GM19452 (cell line): Measurements from ENCODE around the gene LDLRAD3.

Experiments
- ATAC-seq: cut with Tn5 transposase; IDR thresholded peaks from one replicate; pipeline ENCODE4 v1.9.1; 2021; ENCODE audit not compliant: unreplicated experiment

The LDLRAD3 gene

DNA sequence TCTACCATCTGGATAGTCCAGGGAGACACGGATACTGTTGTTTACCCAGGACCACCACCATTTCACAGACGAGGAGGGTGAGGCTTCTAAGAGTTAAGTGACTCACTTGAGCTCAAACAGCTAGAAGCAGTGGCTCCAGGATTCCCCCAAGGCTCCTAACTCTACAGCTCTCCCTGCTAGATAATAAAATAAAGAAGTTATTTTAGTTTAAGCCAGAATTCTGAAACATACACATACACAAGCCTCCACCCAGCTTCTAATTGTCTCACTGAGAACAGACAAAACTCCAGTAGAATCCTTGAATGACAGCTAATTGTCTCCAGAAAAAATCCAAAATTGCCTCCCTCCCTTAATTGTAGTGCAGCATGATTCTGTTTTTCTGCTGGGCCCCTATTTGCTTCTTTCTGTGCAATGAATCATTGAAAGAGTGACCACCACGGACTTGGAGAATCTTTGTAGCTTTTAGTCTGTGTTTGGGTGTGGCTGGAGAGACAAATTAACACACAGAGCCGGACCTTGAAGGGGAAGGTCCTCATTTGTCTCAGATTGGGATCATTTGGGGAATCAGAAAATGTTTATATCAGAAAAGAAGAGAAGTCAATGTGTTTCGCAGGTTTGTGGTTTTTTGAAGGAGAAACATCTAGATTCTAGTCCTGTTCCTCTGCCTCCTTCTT, 280.5 kb downstream of the LDLRAD3 start:
- ATAC-seq = no peak

GRCh38 chr11:36227044-36227443, 283.2 kb downstream of the LDLRAD3 start:
- no peak for ATAC-seq

DNA sequence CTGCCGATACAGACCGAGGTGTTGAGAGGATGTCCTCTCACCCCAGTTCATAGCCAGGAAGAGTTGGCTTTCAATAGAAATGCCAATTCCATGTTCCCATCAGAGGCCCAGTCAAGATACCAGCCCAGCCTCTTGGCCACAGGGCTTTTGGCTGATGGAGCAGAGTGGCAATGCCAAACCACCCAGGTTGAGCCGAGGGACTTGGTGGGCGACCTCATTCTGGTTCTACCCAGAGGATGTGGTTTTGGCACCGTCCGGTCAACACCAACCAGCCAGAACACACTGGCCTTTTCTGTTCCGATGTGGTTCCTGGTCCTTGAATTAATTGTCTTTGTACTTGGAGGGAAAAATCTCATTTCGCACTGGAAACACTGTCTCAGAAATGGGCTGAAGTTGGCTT, 284.8 kb downstream of the LDLRAD3 start:
- ATAC-seq = no peak

DNA sequence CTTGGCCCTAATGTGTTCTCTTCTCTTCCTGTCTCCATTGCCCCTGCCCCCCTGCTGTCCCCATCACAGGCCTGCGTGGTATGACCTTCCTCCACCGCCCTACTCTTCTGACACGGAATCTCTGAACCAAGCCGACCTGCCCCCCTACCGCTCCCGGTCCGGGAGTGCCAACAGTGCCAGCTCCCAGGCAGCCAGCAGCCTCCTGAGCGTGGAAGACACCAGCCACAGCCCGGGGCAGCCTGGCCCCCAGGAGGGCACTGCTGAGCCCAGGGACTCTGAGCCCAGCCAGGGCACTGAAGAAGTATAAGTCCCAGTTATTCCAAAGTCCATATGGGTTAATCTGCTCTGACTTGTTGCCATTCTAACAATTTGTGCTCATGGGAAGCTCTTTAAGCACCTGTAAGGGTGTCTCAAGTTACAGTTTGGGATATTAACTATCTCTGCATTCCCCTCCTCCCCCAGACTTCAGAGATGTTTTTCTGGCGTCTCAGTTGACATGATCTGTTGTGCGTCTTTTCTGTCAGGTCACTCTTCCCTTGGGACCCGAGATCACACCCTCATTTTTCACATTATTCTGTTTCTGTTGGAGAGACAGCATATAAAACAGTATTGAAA, 285.3 kb downstream of the LDLRAD3 start:
- ATAC-seq = no peak

DNA sequence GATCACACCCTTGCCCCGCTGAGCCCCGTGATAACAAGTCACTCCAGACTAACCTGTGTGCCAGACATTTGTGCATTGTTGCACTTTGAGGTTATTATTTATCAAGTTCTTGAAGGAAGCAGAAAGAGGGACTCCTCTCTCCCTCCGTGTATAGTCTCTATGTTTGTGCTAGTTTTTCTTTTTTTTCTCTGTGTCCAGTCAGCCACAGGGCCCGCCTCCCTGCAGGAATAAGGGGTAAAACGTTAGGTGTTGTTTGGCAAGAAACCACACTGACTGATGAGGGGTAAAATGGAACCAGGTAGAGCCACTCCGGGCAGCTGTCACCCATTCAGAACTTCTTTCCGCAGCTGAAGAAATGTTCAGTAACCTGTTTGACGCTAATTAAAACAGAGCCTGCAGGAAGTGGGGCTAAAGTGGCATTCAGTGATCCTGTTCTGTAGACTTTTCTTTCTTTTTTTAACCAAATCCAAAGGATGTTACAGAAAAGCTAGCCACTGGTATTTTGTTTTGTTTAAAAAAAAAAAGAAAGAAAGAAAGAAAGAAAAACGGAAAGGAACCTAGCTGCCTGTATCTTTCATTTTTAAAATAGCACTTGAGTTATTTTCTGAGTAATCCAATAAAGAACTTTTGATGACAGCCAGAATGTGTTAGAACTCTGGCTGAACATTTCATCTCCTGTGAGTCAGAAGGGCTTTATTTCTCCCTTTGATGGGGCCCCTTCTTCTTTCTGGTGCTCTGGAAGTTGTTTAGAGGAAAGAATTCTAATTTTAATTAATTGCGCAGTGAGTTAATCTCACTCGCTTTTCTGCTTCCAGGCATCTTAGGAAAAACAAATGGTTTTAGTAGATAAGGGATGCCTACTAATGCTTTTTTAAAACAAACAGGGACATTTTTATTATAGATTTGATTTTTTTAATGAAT, 287.2 kb downstream of the LDLRAD3 start:
- no peak for ATAC-seq

DNA sequence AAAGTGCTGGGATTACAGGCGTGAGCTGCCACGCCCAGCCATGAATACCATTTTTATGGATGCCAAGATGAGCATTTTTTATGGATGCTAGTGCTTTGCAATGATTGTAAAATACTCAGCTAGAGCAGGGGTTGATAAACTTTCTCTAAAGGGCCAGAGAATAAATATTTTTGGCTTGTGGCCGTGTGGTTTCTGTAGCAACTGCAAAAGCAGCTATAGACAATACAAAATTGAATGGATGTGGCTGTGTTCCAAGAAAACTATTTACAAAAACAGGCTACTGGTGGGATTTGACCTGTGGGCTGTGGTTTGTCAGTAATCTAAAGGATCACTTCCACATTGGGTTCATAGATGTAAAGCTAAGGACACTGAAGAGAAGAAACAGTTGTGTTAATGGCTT, 289.3 kb downstream of the LDLRAD3 start:
- no peak for ATAC-seq

DNA sequence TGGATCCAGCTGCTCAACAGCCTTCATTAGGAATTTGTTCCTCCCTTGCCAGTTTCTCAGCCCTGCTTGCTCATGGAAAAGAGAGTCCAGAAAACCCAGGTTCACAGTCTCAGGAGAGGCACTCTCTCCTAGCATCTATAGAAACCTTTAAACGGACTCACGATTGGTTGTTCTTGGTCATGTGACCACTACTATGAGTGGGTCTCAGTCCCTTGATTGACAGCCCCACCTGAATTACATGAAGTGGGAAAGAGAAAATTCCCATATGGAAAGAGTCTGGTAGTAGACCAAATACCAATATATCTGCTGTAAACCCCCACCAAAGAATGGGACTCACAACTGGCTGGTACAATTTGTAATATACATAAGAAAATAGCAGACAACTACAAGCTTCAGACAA, 291.0 kb downstream of the LDLRAD3 start:
- ATAC-seq = no peak

DNA sequence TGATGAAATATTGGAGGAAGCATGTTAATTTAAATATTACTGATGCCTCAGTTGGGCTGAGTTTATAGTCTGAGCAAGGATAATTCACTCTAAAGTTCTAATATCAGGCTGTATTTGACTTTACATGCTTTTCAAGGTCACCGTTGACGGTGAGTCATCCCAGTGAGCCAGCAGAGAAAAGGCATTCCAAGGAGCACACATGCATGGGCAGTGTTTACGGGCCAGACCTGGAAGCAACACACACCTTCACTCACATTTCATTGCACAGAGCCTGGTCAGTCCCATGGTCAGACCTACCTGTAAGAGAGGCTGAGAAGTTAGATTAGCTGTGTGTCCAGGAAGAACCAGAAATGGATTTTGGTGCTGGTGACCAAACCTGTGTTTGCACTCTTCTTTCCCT, 291.9 kb downstream of the LDLRAD3 start:
- ATAC-seq = no peak

DNA sequence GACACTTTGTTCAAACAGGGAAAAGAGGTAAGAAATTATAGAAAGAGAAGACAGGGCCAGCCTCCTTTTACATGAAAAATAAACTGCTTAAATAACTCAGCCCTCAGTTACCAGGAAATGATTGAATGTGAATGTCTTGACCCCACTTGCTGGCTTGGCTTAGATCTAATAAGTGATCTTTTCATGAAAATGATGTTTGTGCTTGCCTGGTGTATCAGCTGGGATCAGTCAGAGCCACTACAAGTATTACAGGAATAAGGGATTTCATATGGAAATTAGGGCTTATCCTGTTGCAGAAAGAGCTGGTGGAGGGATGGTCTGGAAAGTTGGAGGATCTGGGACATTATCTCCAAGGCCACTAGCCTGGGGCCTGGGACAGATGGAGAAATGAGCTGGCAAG, 293.5 kb downstream of the LDLRAD3 start:
- ATAC-seq = no peak

- ATAC-seq = no peak
These were observed 294.3 kb downstream of the LDLRAD3 start for GRCh38 chr11:36238036-36238631.

DNA sequence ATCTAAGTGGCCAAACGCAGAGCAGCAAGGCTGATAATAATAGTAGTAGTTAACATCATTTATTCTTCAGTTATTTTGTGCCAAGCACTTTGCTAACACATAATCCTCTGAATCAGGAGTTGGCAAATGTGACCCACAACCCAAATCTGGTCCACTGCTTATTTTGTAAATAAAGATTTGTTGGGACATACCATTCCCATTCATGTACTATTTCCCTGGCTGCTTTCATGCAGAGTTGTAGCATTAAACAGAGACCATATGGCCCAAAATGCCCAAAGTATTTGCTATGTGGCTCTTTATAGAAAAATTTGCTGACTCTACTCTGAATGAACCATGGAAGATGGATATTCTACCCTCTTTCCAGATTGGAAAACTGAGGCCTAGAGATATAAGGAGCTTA, 295.0 kb downstream of the LDLRAD3 start:
- no peak for ATAC-seq

- no peak for ATAC-seq
These were observed 295.8 kb downstream of the LDLRAD3 start for GRCh38 chr11:36239636-36240035.

DNA sequence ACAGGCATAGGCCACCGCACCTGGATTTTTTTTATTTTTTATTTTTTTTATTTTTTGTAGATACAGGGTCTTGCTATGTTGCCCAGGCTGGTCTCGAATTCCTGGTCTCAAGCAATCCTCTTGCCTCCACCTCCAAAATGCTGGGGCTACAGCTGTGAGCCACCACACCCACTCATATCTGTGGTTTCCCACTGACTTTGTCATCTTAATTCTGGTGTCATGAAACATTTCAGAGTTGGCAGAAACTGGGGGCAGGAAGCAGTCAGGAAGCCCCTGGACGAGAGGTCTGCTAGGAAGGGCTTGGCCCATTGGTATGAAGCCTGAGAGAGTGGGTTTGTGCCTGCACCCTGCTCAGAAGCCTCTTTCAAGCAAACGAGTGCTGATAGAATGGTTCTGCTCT, 296.3 kb downstream of the LDLRAD3 start:
- ATAC-seq = no peak

GRCh38 chr11:36240801-36241200, 296.9 kb downstream of the LDLRAD3 start:
- ATAC-seq = no peak

DNA sequence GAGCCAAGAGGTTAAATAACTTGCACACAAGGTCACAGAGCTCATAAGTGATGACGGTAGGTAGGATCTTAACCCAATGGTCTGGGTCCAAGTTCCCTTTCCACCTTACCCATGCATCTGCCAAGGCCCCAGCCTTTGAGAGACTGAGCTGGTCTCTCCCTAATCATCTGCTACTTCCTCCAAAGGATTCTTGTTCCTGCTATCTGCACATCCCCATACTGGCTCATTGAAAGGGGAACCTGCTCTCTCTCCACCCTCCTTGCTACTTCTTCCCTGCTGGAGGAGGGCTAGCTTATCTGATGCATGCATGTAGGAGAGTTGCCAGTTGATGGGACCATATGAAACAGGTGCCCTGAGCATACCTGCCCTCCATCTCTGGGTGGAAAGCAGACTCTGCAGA, 297.6 kb downstream of the LDLRAD3 start:
- no peak for ATAC-seq

GRCh38 chr11:36243641-36244040, 299.8 kb downstream of the LDLRAD3 start:
- no peak for ATAC-seq

GRCh38 chr11:36247493-36247892, 303.6 kb downstream of the LDLRAD3 start:
- ATAC-seq = no peak

DNA sequence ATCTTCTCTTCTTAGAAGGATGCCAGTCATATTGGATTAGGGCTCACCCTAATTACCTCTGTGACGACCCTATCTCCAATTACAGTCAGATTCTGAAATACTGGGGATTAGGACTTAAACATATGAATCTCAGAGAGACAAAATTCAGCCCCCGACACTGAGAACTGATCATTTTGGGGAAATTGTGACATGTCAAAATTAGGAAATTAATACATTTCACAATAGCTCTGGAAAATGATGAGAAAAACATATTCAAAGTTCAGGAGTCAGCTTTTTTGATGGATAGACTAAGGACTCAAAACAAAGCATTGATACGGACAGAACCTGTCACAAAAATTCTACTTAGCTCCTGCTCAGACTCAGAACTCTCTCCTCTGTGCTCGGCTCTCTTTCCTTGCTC, 304.6 kb downstream of the LDLRAD3 start:
- no peak for ATAC-seq

DNA sequence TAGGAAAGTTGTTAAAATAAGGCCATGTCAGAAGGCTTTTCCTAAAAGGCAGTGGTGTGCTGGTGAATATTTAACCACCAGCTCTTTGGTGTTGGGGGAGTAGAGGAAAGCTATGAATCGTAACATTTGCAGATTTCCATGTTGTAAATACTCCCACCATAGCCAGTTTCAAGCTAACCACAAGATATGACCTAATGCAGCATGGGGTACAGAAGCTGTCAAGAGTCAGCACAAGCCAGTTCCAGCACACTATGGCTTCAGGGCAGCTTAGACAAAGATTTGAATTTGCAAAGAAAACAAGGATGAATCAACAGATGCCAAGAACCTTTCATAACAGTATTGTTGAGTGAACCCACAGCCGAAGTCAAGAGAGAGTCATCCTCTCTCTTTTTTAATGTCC, 305.4 kb downstream of the LDLRAD3 start:
- no peak for ATAC-seq

DNA sequence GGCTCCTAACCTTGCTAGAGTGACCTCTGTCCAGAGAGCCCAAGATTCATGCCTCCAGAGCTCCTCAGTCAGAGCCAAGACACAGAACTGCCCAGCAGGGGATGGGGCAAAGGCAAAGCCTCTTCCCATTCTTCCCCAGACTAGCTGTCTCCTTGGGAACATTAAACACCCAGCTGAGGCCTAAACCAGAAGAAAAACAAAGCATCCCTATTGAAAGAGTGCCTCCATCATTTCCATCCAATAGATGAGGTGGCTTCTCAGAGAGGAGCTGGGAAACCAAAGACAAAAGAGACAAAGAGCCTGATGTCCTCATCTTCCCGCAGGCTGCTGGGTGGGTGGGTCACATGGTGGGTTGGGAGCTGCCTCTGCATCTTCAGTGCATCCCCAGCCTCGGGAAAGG, 308.0 kb downstream of the LDLRAD3 start:
- no peak for ATAC-seq

GRCh38 chr11:36253238-36253637, 309.4 kb downstream of the LDLRAD3 start:
- no peak for ATAC-seq

DNA sequence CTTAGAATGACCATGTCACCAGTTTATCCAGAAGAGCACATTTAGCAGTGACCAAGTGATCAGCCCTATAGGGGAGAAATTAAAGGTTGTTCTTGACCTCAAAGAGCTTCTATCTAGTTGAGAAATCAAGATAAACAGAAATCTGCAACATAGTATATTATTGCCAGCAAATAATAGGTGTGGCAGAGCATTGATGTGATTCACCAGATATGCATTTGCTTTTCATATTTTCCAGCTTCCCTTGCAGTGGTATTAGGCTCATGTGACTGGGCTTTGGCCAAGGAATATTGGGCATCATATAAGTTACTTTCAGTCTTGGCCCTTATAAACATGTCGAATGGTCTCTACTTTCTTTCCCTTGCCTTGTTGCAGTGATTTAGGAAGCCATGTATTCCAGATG, 310.9 kb downstream of the LDLRAD3 start:
- ATAC-seq = no peak
